Large intestine (tissue), 12 donors: Measurements from ENCODE around the gene CIPC. TPM values are rescaled to one million over a fixed set of nuclear protein-coding genes. Genes with fewer than 3 reads are reported as not detected.

Experiments used
- DNase-seq, 2 donors: peaks; one replicate each; pipeline versions ENCODE4 v3.0.0 to v3.0.0-alpha.2; 2013
- H3K27ac ChIP-seq: one replicate; pipeline ENCODE4 v1.5.1; 2013; ENCODE audit warnings: low read length
- H3K27me3 ChIP-seq: 2 replicates; pipeline ENCODE4 v1.6.1; 2013; ENCODE audit warnings: low read length; ENCODE audit not compliant: control insufficient read depth, insufficient read depth
- H3K36me3 ChIP-seq: 2 replicates; pipeline ENCODE4 v1.6.1; 2013; ENCODE audit warnings: low read length; ENCODE audit not compliant: control insufficient read depth, insufficient read depth
- H3K4me1 ChIP-seq: one replicate; pipeline ENCODE4 v1.6.1; 2013; ENCODE audit warnings: low read length; ENCODE audit not compliant: control insufficient read depth, insufficient read depth
- H3K4me3 ChIP-seq: one replicate; pipeline ENCODE4 v1.5.1; 2013; ENCODE audit warnings: low read length
- H3K9me3 ChIP-seq: one replicate; pipeline ENCODE4 v1.6.1; 2013; ENCODE audit warnings: mild to moderate bottlenecking, low read depth, low read length, moderate library complexity; ENCODE audit not compliant: control insufficient read depth
- WGBS: methylation state at CpG from one replicate; pipeline ENCODE4 v1.1.5; 2013; ENCODE audit warnings: low lambda C conversion rate; ENCODE audit not compliant: insufficient coverage; 5-methylcytosine and 5-hydroxymethylcytosine counted together
- long read RNA-seq, 11 donors: transcript quantifications; one replicate each; lab custom pipeline, GENCODE V29; 2026
- polyA plus RNA-seq: library from polyadenylated mRNA; unstranded; fragments of 120-200 nt; gene quantifications from one replicate; pipeline ENCODE4 v1.2.1, GENCODE V29; 2013

The CIPC gene
- polyA plus RNA-seq = 22.0 TPM
- long read RNA-seq, donor 1, full-length matches to known transcripts = 7 of 7 reads
- long read RNA-seq, donor 1, partial matches to known transcripts = 0 of 7 reads
- long read RNA-seq, donor 1, other reads (novel, unspliced or antisense) = 0 of 7 reads
- long read RNA-seq, donor 2, full-length matches to known transcripts = 9 of 9 reads
- long read RNA-seq, donor 2, partial matches to known transcripts = 0 of 9 reads
- long read RNA-seq, donor 2, other reads (novel, unspliced or antisense) = 0 of 9 reads
- long read RNA-seq, donor 3 = 0 reads
- long read RNA-seq, donor 4, full-length matches to known transcripts = 4 of 4 reads
- long read RNA-seq, donor 4, partial matches to known transcripts = 0 of 4 reads
- long read RNA-seq, donor 4, other reads (novel, unspliced or antisense) = 0 of 4 reads
- long read RNA-seq, donor 5, full-length matches to known transcripts = 4 of 4 reads
- long read RNA-seq, donor 5, partial matches to known transcripts = 0 of 4 reads
- long read RNA-seq, donor 5, other reads (novel, unspliced or antisense) = 0 of 4 reads
- long read RNA-seq, donor 6, full-length matches to known transcripts = 6 of 6 reads
- long read RNA-seq, donor 6, partial matches to known transcripts = 0 of 6 reads
- long read RNA-seq, donor 6, other reads (novel, unspliced or antisense) = 0 of 6 reads
- long read RNA-seq, donor 7, full-length matches to known transcripts = 9 of 9 reads
- long read RNA-seq, donor 7, partial matches to known transcripts = 0 of 9 reads
- long read RNA-seq, donor 7, other reads (novel, unspliced or antisense) = 0 of 9 reads
- long read RNA-seq, donor 8, full-length matches to known transcripts = 10 of 10 reads
- long read RNA-seq, donor 8, partial matches to known transcripts = 0 of 10 reads
- long read RNA-seq, donor 8, other reads (novel, unspliced or antisense) = 0 of 10 reads
- long read RNA-seq, donor 9, full-length matches to known transcripts = 4 of 4 reads
- long read RNA-seq, donor 9, partial matches to known transcripts = 0 of 4 reads
- long read RNA-seq, donor 9, other reads (novel, unspliced or antisense) = 0 of 4 reads
- long read RNA-seq, donor 10, full-length matches to known transcripts = 12 of 12 reads
- long read RNA-seq, donor 10, partial matches to known transcripts = 0 of 12 reads
- long read RNA-seq, donor 10, other reads (novel, unspliced or antisense) = 0 of 12 reads
- long read RNA-seq, donor 11, full-length matches to known transcripts = 5 of 5 reads
- long read RNA-seq, donor 11, partial matches to known transcripts = 0 of 5 reads
- long read RNA-seq, donor 11, other reads (novel, unspliced or antisense) = 0 of 5 reads

GRCh38 chr14:77097700-77098528 lies at the start of gene CIPC:
Gene CIPC, plus strand, starts transcription at chr14:77098258. Its CDS starts 7,451 bp downstream, at chr14:77105709.
- H3K4me3 ChIP-seq = peak within 1 kb of the TSS; percentile 74
- H3K4me1 ChIP-seq = peaks cover 48% of the 10 kb centered on the region
- H3K36me3 ChIP-seq = no peaks in the 10 kb centered on the region
- H3K9me3 ChIP-seq = no peaks in the 10 kb centered on the region
- H3K27ac ChIP-seq = peak within 1 kb of the TSS; percentile 85
- WGBS = 0% methylated on average over 6 of the region's 87 CpGs
- H3K27me3 ChIP-seq = no peaks in the 10 kb centered on the region
- peak; percentile 99 to 100 for DNase-seq

GRCh38 chr14:77051116-77051515 lies 46.9 kb upstream of the CIPC start:
- DNase-seq = no peak

GRCh38 chr14:77052281-77053044 lies 45.6 kb upstream of the CIPC start:
- Histone ChIP-seq H3K4me3 (no peak overlapping the region), H3K4me1 (no peaks in the 10 kb centered on the region), H3K36me3 (no peaks in the 10 kb centered on the region), H3K27me3 (no peaks in the 10 kb centered on the region), H3K9me3 (peaks cover 5% of the 10 kb centered on the region), H3K27ac (no peak overlapping the region)
- no peak for DNase-seq
- WGBS = 80% methylated on average over 1 of the region's 8 CpGs

More at GRCh38 chr14:77051116-77051515, 46.9 kb upstream of the CIPC start:
- no peak overlapping the region for H3K27ac ChIP-seq
- H3K4me3 ChIP-seq = no peak overlapping the region
- no peaks in the 10 kb centered on the region for H3K36me3 ChIP-seq
- no CpG with 5 or more reads among the region's 11 CpGs for WGBS
- no peaks in the 10 kb centered on the region for H3K4me1 ChIP-seq
- H3K9me3 ChIP-seq = peaks cover 3% of the 10 kb centered on the region
- H3K27me3 ChIP-seq = no peaks in the 10 kb centered on the region

- WGBS = no CpG with 5 or more reads among the region's 21 CpGs
- DNase-seq = peak in 1 of 2 donors; percentile 47
Measured at GRCh38 chr14:77053046-77053841, 44.8 kb upstream of the CIPC start.

GRCh38 chr14:77055306-77055705 lies 42.8 kb upstream of the CIPC start:
- no peak overlapping the region for H3K4me3 ChIP-seq
- no peak for DNase-seq
- H3K4me1 ChIP-seq = no peaks in the 10 kb centered on the region
- no CpG with 5 or more reads among the region's 5 CpGs for WGBS
- H3K9me3 ChIP-seq = peaks cover 5% of the 10 kb centered on the region
- H3K36me3 ChIP-seq = no peaks in the 10 kb centered on the region
- H3K27ac ChIP-seq = no peak overlapping the region
- no peaks in the 10 kb centered on the region for H3K27me3 ChIP-seq

More at GRCh38 chr14:77053046-77053841, 44.8 kb upstream of the CIPC start:
- peaks cover 5% of the 10 kb centered on the region for H3K9me3 ChIP-seq
- no peaks in the 10 kb centered on the region for H3K27me3 ChIP-seq
- H3K27ac ChIP-seq = no peak overlapping the region
- no peaks in the 10 kb centered on the region for H3K4me1 ChIP-seq
- no peak overlapping the region for H3K4me3 ChIP-seq
- H3K36me3 ChIP-seq = no peaks in the 10 kb centered on the region

- H3K27me3 ChIP-seq = no peaks in the 10 kb centered on the region
- H3K4me1 ChIP-seq = no peaks in the 10 kb centered on the region
- peaks cover 5% of the 10 kb centered on the region for H3K9me3 ChIP-seq
- H3K4me3 ChIP-seq = no peak overlapping the region
- DNase-seq = no peak
- no peak overlapping the region for H3K27ac ChIP-seq
- H3K36me3 ChIP-seq = no peaks in the 10 kb centered on the region
- no CpG with 5 or more reads among the region's 3 CpGs for WGBS
Measured at GRCh38 chr14:77055981-77056380, 42.1 kb upstream of the CIPC start.

- no peaks in the 10 kb centered on the region for H3K27me3 ChIP-seq
- peaks cover 5% of the 10 kb centered on the region for H3K9me3 ChIP-seq
- no peak overlapping the region for H3K27ac ChIP-seq
- H3K4me3 ChIP-seq = no peak overlapping the region
- no peaks in the 10 kb centered on the region for H3K36me3 ChIP-seq
- no peaks in the 10 kb centered on the region for H3K4me1 ChIP-seq
- no peak for DNase-seq
- no CpG with 5 or more reads among the region's 9 CpGs for WGBS
Measured at GRCh38 chr14:77058117-77058516, 39.9 kb upstream of the CIPC start.

- no peak overlapping the region for H3K4me3 ChIP-seq
- no peak for DNase-seq
- H3K27ac ChIP-seq = no peak overlapping the region
- H3K36me3 ChIP-seq = no peaks in the 10 kb centered on the region
- no peaks in the 10 kb centered on the region for H3K27me3 ChIP-seq
- WGBS = no CpG with 5 or more reads among the region's 9 CpGs
- peaks cover 5% of the 10 kb centered on the region for H3K9me3 ChIP-seq
- no peaks in the 10 kb centered on the region for H3K4me1 ChIP-seq
Measured at GRCh38 chr14:77058785-77059184, 39.3 kb upstream of the CIPC start.
